Measurements from ENCODE around the gene PAN3.

The PAN3 gene

GRCh38 chr13:28337166-28338005 is 199.0 kb downstream of the PAN3 start:
- no peak for DNase-seq (ENCODE audit: low read depth in 2 of 2)

GRCh38 chr13:28338006-28338574 is 199.7 kb downstream of the PAN3 start:
- DNase-seq (ENCODE audit: low read depth in 2 of 2), result no peak

GRCh38 chr13:28338742-28339141 is 200.4 kb downstream of the PAN3 start:
- no peak for DNase-seq (ENCODE audit: low read depth in 2 of 2)

GRCh38 chr13:28339419-28339818 is 201.1 kb downstream of the PAN3 start:
- no peak for DNase-seq (ENCODE audit: low read depth in 2 of 2)

GRCh38 chr13:28340272-28340793 is 202.0 kb downstream of the PAN3 start:
- no peak for DNase-seq (ENCODE audit: low read depth in 2 of 2)

GRCh38 chr13:28342251-28342650 is 203.9 kb downstream of the PAN3 start:
- no peak for DNase-seq (ENCODE audit: low read depth in 2 of 2)

- no peak for DNase-seq (ENCODE audit: low read depth in 2 of 2)
Observed at GRCh38 chr13:28344163-28344562, 205.8 kb downstream of the PAN3 start.
